A204.1 (cell line): ENCODE results near the gene EIF4G3.
A peak's percentile ranks its signal among the peaks of the same experiment; 100 is the strongest.
"Not testable (repeated sequence)": the region's sequence is repeated elsewhere in the genome, so short reads cannot be mapped to it uniquely, and the experiment has no call there.

Experiments used
- FAIRE-seq: peaks from 2 replicates; lab custom pipeline; 2012; peaks lifted over from hg19 to GRCh38; lab: Jason Lieb, UNC

Gene EIF4G3

DNA sequence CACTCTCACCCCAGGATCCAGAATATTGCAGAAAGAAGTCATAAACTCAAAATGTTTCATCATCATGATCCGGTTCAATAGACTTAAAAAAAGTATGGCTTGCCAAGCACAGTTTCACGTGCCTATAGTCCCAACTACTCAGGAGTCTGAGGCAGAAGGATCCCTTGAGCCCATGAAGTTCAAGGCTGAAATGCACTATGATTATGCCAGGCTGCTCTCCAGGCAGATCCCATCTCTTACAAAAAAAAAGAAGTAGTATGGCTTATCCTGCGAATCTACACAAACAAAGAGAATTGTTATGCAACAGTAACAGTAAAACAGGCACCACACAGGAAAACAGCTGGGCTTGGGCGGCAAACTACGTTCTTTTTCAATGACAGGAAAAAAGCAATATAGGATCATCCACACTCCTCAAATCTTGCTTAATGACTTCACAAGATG, 76.2 kb downstream of the EIF4G3 start:
- no peak for FAIRE-seq

DNA sequence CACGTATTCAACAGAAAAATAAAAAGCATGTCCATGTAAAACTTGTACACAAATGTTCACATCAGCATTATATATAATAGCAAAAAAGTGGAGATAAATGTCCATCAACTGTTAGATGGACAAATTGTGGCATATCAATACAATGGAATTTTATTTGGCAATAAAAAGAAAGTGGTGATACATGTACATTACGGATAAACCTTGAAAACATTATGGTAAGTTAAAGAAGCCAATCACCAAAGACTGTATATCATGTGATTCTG, 76.9 kb downstream of the EIF4G3 start:
- no peak for FAIRE-seq

DNA sequence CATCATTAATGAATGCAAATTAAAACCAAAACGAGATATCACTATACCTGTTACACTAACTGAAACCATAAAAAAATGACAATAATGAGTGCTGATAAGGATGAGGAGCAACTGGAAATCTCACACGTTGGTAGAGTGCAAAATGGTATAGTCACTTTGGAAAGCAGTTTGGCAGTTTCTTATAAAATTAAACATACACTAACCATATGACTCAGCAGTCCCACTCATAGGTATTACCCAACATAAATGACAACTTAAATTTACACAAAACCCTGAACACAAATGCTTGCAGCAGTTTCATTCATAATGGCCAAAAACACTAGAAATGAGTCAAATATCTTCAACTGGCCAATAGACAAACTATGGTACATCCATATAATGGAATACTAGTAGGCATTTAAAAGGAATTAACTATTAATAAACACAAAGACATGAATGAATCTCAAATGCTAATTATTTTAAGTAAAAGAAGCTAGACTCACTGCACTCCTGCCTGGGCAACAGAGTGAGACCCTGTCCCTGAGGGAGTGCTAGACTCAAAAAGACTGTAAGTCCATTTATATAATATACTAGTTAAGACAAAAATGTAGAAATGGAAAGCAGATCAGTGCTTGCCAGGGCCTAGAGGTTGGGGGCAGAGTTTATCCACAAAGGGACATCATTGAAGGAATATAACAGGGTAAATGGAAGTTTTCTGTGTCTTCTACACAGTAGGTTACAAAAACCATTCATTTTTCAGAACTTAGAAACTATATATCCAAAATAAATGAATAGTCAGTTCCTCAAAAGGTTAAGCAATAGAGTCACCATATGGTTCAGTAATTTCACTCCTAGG, 77.4 kb downstream of the EIF4G3 start:
- FAIRE-seq: no peak

DNA sequence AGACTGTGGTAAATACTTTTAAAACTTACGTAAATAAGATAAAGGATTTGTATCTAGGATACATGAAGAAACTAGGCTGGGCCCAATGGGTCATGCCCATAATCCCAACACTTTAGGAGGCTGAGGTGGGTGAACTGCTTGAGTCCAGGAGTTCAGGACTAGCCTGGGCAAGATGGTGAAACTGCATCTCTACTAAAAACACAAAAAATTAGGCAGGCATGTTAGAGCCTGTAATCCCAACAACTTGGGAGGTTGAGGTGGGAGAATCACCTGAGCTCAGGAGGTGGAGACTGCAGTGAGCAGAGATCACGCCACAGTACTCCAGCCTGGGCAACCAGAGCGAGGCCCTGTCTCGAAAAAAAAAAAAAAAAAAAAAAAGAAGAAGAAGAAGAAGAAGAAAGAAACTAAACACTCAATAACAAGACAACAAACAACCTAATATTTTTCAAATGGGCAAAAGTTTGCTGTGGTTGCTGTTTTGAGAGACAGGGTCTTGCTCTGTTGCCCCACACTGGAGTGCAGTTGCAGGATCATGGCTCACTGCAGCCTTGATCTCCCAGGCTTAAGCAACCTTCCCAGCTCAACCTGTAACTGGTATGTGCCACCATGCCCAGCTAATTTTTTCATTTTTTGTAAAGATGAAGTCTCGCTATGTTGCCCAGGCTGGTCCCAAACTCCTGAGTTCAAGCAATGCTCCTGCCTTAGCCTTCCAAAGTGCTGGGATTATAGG, 78.3 kb downstream of the EIF4G3 start:
- no peak for FAIRE-seq

DNA sequence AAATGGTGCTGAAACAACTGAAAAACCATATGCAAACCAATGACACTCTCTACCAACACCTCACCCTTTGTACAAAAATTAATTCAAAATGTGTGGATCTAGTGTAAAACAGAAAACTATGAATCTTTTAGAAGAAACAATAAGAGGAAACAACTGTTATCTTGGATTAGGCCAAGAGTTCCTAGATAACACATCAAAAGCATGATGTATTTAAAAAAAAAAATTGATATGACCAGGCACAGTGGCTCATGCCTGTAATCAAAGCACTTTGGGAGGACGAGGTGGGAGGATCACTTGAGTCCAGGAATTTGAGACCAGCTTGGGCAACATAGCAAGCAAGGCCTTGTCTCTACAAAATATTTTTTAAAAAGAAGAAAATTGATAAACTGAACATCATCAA, 79.0 kb downstream of the EIF4G3 start:
- FAIRE-seq: no peak

DNA sequence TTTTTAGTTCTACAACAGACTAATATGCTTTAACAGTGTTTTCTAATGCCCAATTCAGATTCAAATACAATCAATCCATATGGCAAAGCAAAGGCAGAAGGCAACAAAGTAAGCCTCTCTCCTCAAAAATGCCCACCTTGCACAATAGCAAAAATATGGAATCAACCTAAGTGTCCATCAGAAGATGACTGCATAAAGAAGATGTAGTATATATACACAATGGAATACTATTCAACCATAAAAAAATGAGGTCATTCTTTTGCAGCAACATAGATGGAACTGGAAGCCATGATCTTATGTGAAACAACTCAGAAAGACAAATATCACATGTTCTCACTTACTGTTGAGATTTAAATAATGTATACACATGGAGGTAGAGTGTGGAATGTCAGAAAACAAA, 80.7 kb downstream of the EIF4G3 start:
- FAIRE-seq: no peak

DNA sequence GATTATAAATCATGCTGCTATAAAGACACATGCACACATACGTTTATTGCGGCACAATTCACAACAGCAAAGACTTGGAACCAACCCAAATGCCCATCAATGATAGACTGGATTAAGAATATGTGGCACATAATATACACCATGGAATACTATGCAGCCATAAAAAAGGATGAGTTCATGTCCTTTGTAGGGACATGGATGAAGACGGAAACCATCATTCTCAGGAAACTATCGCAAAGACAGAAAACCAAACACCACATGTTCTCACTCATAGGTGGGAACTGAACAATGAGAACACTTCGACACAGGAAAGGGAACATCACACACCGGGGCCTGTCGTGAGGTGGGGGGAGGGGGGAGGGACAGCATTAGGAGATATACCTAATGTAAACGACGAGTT, 82.4 kb downstream of the EIF4G3 start:
- FAIRE-seq: not testable (repeated sequence)

- not testable (repeated sequence) for FAIRE-seq
Observed at GRCh38 chr1:21093271-21093958, 83.3 kb downstream of the EIF4G3 start.

DNA sequence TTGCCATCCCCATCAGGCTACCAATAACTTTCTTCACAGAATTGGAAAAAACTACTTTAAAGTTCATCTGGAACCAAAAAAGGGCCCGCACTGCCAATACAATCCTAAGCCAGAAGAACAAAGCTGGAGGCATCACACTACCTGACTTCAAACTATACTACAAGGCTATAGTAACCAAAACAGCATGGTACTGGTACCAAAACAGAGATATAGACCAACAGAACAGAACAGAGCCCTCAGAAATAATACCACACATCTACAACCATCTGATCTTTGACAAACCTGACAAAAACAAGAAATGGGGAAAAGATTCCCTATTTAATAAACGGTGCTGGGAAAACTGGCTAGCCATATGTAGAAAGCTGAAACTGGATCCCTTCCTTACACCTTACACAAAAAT, 84.2 kb downstream of the EIF4G3 start:
- not testable (repeated sequence) for FAIRE-seq

- not testable (repeated sequence) for FAIRE-seq
Observed at GRCh38 chr1:21091053-21091690, 85.5 kb downstream of the EIF4G3 start.

DNA sequence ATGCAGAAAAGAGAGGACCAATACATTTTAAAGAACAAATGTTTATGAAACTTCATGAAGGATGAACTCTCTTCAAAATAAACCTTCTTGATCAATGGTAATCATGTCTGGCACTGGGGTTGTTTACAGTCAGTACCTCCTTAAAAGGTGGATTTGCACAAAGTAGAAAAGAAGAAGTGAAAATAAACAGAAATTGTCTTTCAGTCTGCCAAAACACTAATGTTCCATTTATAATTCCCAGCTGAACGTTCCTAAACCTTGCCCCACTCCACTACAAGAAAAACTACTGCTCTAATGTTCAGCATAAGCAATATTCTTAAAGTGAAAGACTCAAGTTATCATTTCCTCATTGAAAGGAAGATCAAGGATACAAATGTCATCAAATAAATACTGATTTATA, 86.2 kb downstream of the EIF4G3 start:
- FAIRE-seq: no peak

- no peak for FAIRE-seq
Observed at GRCh38 chr1:21089731-21090130, 87.0 kb downstream of the EIF4G3 start.

- FAIRE-seq: no peak
Observed at GRCh38 chr1:21089299-21089698, 87.4 kb downstream of the EIF4G3 start.

GRCh38 chr1:21084111-21084810, 92.4 kb downstream of the EIF4G3 start:
- no peak for FAIRE-seq

DNA sequence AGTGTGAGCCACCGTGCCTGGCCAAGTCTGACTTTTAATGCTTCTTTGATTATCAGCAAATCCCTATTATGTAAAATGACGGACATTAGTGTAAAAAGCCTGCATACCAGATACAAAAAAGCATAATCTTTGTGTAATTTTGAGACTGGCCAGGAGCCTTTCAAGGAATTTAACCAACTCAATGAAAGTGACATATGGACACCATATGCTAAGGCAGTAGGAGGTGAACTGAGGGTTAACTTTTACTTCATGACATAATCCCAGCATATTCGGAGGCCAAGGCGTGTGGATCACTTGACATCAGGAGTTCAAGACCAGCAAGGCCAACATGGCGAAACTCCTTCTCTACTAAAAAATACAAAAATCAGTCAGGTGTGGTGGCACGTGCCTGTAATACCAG, 94.6 kb downstream of the EIF4G3 start:
- FAIRE-seq: no peak

DNA sequence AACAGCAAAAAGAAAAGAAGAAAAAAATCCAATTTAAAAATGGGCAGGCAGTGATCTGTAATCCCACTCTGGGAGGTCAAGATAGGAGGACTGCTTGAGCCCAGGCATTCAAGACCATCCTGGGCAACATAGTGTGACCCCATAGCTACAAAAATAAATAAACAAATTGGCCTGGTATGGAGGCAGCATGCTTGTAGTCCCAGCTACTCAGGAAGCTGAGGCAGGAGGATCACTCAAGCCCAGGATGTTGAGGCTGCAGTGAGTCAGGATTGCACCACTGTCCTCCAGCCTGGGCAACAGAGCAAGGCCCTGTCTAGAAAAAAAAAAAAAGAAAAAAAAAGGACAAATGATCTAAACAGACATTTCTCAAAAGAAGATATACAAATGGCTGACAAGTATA, 99.6 kb downstream of the EIF4G3 start:
- FAIRE-seq: no peak

DNA sequence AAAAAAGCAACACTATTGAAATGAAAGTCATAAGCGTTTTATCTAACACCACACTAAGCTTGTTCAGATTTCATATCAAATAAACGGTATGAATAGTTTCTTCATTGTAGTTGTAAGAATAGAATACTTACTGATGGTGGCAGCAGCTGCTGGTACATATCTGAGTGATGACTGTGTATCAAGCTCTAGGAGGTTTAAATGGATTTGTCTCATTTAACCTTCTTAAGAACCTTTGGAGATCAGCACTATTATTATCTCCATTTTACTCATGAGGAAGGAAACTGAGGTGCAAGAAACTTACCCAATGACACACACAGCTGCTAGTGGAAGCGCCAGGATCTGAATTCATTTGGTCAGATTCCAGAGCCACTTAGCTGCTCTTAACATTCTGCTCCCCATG, 104.0 kb downstream of the EIF4G3 start:
- FAIRE-seq: no peak

DNA sequence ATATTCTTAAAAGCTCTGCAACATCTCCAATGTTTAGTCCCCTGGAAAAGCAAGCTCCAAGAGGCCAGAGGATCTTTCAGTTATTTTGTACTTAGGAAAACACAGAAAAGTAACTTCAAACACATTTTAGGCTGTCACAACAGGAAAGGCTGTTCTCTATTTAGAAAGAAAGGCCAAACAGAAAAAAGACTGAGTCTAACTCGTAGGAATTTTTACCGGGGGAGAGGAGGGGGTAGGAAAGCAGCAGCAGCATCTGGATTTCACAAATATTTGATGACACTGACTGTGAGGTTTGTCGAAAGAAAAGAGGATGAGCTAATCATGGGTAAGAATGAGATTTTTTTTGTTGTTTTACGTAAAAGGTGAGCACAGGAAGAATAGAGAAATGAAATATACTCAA, 107.1 kb downstream of the EIF4G3 start:
- FAIRE-seq: no peak

- FAIRE-seq: no peak
Observed at GRCh38 chr1:21068937-21069336, 107.8 kb downstream of the EIF4G3 start.

- FAIRE-seq: no peak
Observed at GRCh38 chr1:21067551-21068227, 109.0 kb downstream of the EIF4G3 start.

DNA sequence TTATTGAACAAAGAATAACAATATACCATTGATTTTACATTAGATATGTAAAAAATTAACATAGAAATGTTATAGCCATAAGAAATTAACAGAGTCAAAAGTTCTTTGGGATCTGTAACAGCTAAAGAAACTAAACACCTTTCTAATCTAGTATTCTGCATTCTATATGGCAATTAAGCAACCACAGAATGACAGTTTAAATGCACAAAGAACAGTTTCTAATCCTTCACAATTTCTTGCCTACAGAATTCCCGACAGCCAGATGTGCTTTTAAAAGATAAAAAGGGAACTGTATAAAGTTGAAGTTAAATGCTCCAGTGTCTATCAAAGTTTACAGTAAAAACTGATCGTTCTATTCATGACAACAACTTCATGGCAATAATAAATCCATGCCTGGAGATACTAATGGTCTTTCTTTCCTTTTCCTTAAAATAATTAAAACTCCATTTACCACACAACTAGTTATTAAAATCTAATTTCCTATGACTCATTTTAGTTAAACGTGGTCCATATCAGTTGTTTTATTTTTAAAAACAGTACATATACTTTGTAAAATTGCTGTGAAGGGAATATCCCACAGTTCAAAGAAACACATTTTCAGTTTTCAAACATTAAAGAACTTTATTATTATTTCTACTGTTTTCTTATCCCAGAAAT, 110.2 kb downstream of the EIF4G3 start:
- peak; percentile 53 for FAIRE-seq
